ENCODE data around the gene ASTN2.
"Not testable (repeated sequence)": the region's sequence is repeated elsewhere in the genome, so short reads cannot be mapped to it uniquely, and the experiment has no call there.

The ASTN2 gene

DNA sequence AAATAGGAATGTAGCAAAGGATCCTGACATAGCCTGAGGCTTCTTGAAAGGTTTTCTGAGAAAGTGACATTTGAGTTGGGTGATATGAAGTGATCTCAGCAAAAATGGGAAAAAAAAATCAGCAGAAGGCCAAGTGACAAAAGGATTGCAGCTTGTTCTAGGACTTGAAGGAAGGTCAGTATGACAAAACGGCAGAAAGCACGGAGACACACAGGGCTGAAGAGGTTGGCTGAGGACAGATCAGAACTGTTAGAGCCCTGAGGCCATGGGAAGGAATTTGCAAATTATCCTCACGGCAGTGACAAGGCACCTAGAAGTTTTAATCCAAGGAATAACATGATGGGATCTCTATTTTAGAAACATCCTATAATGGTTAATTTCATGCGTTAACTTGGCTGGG, 696.7 kb downstream of the ASTN2 start:
- no peak for DNase-seq

DNA sequence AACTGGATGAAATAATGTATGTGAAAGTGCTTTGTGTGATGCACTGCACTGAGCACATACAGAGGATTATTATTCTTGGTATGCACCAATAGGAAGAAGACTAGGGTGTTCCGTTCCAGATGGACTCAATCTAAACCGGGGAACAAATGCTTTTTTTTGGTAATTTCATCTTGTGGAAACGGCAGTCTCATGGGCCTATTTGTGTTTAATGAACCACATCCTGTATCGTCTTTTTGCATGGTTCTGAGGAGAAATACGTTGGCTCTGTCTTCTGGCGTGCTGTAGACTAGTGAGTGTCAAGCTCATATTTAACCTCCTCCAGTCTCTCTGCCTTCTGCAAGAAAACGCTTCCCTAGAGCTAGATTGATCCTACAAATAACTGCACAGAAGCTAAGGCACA, 697.7 kb downstream of the ASTN2 start:
- no peak for DNase-seq

DNA sequence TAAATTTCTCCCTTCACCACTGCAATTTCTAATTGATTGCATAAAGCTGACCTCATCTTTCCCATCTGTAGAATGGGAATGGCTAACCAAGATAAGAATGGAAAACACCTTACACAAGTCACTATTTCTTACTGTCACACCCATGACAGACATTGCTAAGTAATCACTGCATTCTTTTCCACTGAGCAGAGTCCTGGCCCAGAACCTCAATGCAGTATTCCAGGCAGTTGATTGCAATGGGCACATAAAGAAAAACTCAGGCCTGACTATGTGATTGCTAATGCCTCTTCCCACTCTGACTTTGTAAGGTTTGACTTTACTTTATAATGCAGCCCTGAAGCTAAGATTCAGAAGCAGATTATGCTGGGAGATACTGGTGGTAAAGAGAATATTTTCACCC, 698.4 kb downstream of the ASTN2 start:
- DNase-seq = no peak

DNA sequence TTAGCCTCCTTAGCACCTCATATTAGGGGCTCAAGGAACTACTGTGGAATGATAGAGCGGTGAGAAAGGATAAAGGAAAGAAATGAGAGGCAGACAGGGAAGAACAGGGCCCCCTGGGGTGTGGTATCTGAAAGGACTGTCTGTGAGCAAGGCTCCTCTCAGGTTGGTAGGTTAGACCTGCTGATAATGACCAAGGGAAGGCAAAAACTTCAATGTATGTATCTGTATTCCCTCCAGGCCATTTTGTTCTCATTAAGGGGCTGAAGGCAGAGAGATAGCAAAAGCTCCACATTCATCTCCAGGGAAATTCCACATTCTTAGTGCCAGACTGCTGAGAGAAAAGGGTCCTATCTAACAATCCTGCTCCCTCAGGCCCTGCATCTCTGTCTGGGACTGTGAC, 699.1 kb downstream of the ASTN2 start:
- no peak for DNase-seq

DNA sequence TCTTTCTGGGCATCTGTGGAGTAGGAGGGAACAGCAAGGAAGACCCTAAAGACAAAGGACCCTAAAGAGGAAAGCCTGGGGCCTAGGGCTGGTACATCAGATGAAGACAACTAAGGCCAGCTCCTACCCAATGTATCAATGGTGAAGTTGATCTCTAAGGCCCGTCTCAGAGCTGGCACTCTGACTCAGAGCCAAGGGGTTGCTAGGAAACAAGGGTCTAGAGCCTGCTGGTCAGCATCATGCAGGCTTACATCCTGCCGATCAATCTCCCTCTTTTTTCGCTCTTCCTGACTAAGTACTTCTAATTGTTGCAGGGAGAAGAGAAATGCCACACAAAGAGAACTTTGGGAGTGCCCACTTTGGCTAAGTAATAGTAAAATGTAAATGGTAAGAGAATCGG, 701.6 kb downstream of the ASTN2 start:
- DNase-seq = no peak

DNA sequence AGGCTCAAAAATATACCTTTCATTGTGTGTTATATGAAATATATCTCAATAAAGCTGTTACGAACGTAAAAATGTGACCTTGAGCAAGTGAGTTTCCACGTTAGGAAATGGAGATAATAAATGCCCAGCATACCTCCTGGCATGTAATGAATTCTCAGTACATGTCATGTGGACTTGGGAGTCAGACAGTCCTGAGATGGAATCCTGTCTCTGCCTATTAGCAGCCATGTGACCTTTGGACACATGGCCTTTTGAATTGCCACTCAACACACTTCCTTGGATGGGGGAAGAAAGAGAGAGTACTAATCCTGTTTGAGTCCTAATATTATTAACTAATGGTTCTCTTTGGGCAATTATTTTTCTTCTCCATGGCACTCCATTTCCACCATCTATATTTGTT, 702.1 kb downstream of the ASTN2 start:
- no peak for DNase-seq

DNA sequence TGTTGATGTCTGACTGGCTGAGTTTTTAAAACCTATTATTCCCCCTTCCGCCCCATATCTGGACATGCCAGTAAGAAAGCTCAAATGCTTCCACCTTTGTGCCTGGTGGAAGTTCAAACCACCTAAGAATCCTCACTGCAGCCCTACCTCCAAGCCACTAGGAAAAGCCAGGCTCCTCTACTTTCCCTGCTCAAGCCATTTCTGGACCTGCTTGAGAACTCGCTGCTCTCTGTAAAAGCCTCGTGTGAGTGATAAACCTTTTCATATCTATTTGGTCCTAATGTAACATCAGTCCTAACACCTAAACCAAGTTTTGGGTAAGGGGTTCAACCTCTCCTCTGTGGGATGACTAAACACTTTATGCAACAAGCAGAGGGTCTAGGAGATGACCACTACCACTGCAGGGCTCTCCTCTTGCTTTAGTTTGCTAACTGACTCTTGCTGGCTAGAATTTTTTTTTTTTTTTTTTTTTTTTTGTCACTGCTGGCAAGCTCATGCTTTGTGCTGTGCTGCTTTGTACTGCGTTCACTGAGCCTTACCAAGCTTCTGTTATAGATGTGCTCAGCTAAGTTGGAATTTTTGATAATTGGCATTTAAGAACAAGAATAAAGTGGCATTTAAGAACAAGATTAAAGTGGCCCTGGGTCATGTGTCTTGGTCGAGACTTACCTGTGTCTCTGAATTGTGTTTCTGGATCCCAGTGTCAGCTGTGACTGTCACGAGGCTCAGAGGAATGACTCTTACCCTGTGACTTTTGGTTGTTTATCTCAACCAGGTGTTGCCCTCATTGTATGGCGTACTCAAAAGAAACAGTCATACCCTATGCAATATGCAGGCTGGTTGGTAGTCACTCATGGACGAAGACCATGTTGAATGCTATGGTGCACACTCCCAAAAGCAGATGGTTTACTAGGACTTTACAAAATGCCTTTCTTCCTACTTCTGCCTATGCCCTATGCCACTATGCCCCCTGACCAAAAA, 708.3 kb downstream of the ASTN2 start:
- no peak for DNase-seq

DNA sequence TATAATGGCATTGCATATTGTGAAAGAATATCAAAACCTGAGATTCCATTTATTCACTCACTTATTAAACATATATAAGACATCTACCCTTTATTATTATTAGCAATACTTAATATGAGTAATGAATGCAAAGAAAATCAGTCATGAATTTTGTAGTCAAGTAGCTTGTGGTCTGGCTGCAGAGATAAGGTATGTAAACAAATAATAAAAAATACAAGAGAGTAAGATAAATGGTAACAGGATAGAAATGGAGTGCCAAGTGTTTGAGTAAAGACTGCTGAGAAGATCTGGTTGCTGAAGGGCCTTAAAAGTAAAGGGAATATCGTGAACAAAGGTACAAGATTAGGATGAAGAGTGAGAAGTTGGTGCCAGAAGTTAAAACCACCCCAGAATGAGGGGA, 709.3 kb downstream of the ASTN2 start:
- no peak for DNase-seq

DNA sequence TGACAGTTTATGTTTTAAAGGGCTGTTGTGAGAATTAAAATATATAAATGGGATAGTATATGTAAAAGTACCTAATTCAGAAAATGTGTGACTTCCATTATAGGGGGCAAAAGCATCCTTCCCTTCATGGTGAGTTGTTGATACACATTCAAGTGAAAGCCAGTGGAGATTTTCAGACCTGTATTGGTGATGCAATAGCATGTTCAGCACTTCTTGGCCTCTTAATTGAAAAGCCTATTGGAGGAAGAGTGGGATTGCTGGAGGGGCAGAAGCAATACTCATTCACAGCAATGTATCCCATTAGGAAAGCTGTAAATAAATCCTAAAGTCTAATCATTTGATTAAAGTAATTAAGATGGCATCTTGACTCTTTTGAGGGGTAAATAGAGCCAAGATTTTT, 710.4 kb downstream of the ASTN2 start:
- no peak for DNase-seq

DNA sequence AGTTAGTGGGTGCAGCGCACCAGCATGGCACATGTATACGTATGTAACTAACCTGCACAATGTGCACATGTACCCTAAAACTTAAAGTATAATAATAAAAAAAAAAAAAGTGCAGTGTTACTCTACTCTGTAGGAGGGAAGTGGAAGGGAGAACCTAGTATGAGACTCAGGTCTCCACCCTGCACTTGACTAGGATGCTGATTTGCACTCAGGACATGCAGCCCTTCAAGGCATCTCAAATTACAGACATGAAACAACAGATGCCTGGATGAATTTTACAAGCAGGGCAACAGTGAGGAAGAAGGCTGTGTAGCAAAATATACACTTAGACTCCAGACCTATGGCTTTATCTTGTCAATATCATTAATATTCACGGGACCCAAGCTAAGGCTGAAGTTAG, 711.2 kb downstream of the ASTN2 start:
- no peak for DNase-seq

DNA sequence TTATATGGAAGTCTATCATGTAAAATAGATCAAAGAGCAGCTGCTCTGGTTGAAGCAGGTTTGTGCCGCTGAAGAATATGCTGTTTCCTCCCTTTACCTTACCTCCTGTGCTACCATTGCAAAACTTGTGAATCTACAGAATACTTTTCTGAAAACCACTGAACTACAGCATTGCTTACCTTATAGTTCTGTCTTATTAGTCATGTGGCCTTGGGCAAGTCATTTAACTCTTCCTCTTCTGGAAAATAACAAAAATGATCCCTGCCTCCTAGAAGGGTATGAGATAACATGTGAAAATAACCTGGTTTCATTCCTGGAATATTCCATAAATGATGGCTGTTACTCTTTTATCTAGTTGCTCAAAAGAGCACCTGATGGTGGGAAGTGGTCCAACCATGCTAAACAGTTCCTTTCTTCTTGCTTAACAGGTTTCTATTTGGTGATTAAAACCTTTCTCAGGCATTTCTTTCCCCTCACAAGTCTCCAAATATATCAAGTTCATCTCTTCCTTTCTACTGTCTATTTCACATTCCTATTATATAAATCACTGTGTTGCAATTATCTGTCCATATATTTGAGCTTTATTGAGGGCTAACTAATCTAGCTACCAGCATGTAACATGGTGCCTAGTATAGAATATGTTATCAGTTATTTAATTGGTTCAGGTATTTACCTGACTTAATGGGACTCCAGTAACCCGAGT, 712.8 kb downstream of the ASTN2 start:
- DNase-seq = no peak

DNA sequence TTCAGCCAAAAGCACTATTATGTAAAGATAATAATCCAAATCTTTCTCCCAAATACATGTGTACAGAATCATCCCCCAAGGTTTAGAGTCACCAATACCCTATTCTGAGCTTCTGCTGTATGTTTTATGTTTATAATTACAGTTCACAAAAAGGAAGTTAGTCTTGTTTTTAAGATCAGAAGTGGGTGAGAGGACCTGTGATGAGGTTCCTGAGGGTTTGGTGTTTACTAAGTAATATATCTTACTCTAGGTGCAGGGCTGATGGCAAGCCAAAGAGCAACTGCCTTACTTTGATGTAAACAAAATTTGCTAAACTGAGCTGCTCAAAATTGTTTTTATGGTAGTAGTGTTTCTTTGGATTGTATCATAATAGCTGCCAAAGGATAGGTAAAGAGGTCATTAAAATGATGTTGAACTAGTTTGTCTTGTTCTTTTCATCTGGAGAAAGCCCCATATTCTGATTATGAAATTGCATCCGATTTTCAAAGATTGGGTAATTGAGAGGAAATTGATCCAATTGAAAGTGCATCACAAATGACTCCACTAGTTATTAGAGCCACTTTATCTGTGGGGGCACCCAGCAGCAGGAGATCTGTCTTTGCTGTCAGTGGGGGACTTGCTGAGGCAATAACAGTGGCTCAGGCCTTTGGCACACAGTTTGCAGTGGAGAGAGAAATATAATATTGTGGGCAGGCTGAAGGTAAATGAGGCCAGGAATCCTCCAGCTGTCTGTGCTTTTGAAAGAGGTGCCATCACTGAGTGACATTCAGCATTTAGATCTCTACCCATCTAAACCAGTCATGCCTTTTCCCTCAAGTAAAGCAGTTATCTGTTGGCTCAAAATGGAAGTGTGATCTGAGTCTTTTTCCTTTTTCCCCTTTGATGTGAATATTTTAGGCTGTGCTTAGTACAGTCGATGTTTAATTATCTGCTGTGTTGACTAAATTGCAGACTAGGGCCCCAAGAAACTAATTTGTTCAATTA, 713.7 kb downstream of the ASTN2 start:
- DNase-seq = no peak

DNA sequence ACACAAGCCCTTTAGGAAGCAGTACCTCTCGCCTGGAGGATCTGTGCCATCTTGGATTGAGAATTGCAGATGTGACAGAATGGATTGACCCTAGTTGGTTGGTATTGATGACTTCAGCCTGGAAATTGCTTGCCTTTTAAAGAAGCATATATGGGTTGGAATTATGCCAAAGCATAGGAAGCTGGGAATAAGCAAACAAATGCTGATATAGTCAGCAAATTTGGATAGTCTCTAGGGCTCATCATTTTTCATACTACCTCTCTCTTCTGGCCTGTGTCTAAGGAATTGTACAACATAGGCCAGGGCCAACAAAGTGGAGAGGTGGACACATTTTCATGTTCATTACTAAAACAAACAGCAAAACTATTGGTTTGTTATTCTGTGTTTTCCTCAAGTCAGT, 714.6 kb downstream of the ASTN2 start:
- DNase-seq = no peak

DNA sequence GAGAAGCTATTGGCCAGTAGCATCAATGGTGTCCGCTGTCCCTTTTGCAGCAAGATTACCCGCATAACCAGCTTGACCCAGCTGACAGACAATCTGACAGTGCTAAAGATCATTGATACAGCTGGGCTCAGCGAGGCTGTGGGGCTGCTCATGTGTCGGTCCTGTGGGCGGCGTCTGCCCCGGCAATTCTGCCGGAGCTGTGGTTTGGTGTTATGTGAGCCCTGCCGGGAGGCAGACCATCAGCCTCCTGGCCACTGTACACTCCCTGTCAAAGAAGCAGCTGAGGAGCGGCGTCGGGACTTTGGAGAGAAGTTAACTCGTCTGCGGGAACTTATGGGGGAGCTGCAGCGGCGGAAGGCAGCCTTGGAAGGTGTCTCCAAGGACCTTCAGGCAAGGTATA, 717.0 kb downstream of the ASTN2 start:
- no peak for DNase-seq

DNA sequence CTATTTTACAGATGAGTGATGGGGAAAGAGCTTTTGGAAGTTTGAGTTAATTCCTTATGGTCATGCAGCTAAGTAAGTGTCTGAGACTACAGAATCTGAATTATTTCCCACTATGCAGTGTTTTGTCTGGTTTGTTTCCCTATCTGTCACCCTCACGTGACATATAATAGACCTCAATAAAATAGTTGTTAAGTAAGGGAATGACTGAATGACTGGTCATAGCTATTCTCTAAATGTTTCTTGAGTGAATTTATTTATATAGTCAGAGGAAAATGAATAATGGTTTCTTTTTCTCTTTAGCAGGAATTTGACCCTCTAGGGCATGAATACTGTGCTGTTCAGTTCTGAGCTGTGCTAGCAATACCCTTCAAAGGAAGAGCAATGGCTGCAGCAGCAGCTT, 717.5 kb downstream of the ASTN2 start:
- DNase-seq = no peak

DNA sequence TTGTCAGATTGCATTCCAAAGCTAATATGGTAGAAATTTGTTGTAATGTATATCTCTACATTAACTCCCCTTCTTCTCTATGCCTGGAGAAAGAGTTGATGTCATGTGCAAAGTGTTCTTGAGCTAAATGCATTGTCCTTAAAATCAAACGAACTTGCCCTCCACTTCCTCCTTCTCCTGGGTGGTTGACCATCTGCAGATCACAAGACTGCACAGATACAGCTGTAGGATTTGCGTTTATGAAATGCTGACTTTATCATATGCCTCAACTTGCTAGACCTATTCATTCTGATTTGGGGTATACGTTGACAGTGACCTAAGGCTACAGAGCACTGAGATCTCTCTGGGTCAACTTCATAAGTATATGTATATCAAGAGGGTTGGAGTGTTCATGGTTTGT, 719.4 kb downstream of the ASTN2 start:
- no peak for DNase-seq

DNA sequence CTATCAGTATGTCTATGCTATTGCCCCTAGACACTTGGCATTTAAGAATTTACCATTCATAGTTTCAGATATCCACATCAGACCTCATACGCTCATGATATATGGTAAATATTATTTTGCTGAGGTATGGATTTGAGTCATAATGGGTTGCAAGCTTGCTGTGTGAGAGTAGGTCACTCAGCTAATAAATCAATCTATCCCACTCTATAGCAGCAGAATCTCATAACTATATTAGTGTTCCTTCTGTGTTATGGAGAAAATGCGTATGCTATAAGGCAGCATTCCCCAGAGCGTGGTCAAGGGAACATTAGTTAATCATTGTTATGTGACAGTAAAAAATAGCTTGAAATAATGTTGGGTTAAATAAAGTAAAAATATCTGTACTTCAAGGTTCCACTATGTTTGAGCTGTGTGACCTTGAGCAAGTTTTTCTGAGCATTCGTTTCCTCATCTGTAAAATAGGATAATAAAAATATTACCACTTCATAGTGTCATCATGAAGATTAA, 720.0 kb downstream of the ASTN2 start:
- DNase-seq = no peak

DNA sequence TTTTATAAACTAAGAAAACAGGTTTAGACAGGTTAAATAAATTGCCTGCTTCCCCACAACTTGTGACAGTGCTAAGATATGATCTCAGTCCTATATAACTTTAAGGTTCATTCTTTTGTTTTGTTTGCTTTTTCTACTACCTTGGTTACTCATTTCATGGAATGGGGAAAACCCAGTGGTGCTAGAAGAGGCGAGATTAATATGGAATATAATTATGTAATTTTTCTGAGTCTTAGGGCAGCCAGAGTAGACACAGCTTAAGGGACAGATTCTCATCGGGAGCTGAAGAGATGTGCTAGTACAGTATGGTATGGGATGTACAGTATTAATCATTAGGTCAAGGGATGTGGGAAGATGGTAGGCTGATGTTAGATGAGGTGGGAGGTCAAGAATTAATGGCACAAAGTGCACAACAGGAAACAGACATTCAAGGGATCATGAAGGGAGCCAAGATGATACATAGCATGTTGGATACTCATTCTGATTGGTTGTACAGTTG, 721.6 kb downstream of the ASTN2 start:
- DNase-seq = no peak

DNA sequence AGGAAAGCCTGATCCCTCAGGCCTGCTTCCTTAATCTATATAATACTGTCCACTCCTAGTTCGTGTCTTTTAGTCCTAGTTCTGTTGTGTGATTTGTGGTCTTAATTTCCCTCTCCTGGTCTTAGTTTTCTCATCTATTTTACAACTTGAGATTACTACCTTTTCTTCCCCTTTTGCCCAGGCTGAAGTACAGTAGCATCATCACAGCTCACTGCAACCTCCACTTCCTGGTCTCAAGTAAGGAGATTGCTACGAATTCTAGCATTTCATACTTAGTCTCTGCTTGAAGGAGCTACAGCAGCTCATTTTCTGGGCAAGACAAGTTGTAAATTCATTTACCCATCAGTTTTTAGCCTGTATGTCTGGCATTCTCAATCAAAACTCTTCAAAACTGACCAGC, 722.2 kb downstream of the ASTN2 start:
- no peak for DNase-seq

DNA sequence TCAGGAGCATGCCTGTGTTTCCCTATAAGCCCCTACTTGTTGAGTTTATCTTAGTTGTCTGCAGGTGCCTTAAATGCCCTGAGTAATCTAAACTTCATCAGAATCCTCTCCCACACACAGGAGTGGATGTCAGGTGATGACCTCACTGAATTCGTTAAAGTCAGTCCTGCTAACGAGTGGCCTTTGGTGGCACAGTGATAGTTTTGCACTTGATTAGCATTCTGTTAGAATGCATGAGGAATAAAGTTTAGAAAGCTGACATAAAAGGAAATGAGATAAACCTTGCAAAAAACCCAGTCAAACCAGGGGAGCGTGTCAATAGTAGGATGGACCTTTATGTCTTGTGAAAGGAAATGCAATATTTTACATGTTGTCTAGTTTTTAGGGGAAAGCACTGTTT, 723.2 kb downstream of the ASTN2 start:
- DNase-seq = no peak

DNA sequence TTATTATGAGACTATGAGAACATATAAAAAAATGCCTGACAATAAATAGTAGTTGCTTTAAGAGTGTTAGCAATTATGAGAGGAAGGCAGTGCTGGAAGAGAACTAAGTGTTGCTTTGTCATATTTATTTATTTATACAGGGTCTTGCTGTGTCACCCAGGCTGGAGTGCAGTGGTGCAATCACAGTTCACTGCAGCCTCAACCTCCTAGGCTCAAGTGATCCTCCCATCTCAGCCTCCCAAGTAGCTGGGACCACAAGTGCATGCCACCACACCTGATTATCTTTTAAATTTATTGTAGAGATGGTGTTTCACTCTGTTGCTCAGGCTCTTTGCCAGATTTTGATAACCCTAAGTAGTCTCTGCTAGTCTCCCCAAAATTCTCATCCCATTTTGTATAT, 724.1 kb downstream of the ASTN2 start:
- not testable (repeated sequence) for DNase-seq

DNA sequence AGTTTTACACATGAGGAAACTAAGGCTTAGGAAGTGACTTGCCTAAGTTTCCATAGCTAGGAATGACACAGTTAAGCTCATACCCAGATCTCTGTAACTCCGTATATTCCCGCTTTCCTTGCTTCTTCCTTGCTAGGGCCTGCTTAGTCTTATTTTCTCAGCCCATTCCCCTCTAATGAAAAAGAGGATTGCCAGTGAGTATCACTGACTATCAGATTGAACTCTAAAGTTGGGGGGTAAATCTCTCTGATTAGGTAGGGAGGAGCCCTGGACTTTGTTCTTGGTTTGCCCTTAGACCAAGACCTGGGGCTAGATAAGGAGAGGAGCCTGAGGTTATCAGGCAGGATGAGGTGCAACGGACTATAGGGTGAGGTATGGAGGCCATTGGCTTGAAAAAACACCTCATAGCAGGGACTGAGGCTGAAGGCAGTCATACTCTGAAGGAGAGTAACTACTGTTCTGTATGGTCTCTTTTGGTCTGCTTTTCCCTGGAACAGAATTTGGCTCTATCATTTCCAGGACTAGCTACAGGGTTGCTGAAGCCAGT, 725.3 kb downstream of the ASTN2 start:
- DNase-seq = no peak
